ENCODE data around the gene CERS6. TPM values are rescaled to one million over a fixed set of nuclear protein-coding genes. Genes with fewer than 3 reads are reported as not detected.
"Not testable (repeated sequence)": the region's sequence is repeated elsewhere in the genome, so short reads cannot be mapped to it uniquely, and the experiment has no call there.

Gene CERS6
- total and polyA plus RNA-seq, 3 donors from 2014 or later = 24.7 to 71.0 (median 59.4) TPM

- no peaks in the 10 kb centered on the region for H3K27me3 ChIP-seq
- no peak for TF ChIP-seq POLR2A (IDR thresholded peaks at IDR 0.05)
- TF ChIP-seq CTCF (IDR thresholded peaks at IDR 0.05) = no peak
Observed at GRCh38 chr2:168757223-168757622, 301.2 kb downstream of the CERS6 start.

GRCh38 chr2:168758970-168759820, 303.1 kb downstream of the CERS6 start:
- no peaks in the 10 kb centered on the region for H3K36me3 ChIP-seq (ENCODE audit: low read depth, missing control alignments)
- intact Hi-C loops (cut with DNase I; ENCODE audit: low total_unique reads) = no loop called here
- no peak overlapping the region for H3K4me3 ChIP-seq
- TF ChIP-seq CTCF (IDR thresholded peaks at IDR 0.05) (peak; percentile 43 to 70 (median 62)), POLR2A (IDR thresholded peaks at IDR 0.05) (no peak)
- peak; percentile 38 for DNase-seq
- H3K4me1 ChIP-seq = no peaks in the 10 kb centered on the region
- H3K27me3 ChIP-seq = no peaks in the 10 kb centered on the region
- WGBS, 2 donors = 31 to 32% methylated on average over 3 of the region's 3 CpGs
- no peak overlapping the region for H3K27ac ChIP-seq
- H3K9me3 ChIP-seq = no peaks in the 10 kb centered on the region

More at GRCh38 chr2:168757223-168757622, 301.2 kb downstream of the CERS6 start:
- Histone ChIP-seq H3K9me3 (no peaks in the 10 kb centered on the region), H3K36me3 (ENCODE audit: low read depth, missing control alignments) (no peaks in the 10 kb centered on the region), H3K27ac (no peak overlapping the region), H3K4me3 (no peak overlapping the region), H3K4me1 (no peaks in the 10 kb centered on the region)
- intact Hi-C loops (cut with DNase I; ENCODE audit: low total_unique reads) = no loop called here
- DNase-seq = no peak
- 53 to 76% methylated on average over 3 of the region's 3 CpGs for WGBS, 2 donors

GRCh38 chr2:168765401-168765800, 309.3 kb downstream of the CERS6 start:
- no peak overlapping the region for H3K4me3 ChIP-seq
- no peaks in the 10 kb centered on the region for H3K9me3 ChIP-seq
- no peaks in the 10 kb centered on the region for H3K27me3 ChIP-seq
- 85% methylated on average over 1 of the region's 1 CpG for WGBS, 2 donors
- DNase-seq = no peak
- TF ChIP-seq POLR2A (IDR thresholded peaks at IDR 0.05) (no peak), CTCF (IDR thresholded peaks at IDR 0.05) (no peak)
- no peak overlapping the region for H3K27ac ChIP-seq
- H3K36me3 ChIP-seq (ENCODE audit: low read depth, missing control alignments) = no peaks in the 10 kb centered on the region
- intact Hi-C loops (cut with DNase I; ENCODE audit: low total_unique reads) = no loop called here
- no peaks in the 10 kb centered on the region for H3K4me1 ChIP-seq

DNA sequence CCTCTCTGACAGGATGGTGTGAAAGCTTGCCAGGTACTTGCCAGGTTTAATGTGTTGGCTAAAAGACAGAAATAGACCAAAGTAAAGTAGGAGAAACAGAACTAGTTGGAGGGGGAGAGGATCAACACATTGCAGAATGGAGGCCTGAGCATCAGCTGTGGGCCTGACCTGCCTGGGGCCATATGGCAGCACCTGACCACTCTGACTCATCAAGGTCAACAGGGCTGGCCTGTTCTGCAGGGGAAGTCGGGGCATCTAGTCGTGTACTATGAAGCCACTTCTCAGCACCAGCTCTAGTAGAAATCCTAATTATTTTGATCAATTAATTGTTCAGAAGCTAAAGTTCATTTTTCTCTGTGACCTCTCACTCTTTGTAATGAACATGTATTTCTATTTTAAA, 310.5 kb downstream of the CERS6 start:
- Histone ChIP-seq H3K27ac (no peak overlapping the region), H3K9me3 (no peaks in the 10 kb centered on the region), H3K4me1 (no peaks in the 10 kb centered on the region), H3K27me3 (no peaks in the 10 kb centered on the region), H3K4me3 (no peak overlapping the region), H3K36me3 (ENCODE audit: low read depth, missing control alignments) (no peaks in the 10 kb centered on the region)
- intact Hi-C loops (cut with DNase I; ENCODE audit: low total_unique reads) = no loop called here
- 70 to 76% methylated on average over 2 of the region's 2 CpGs for WGBS, 2 donors
- TF ChIP-seq POLR2A (IDR thresholded peaks at IDR 0.05) = no peak
- TF ChIP-seq CTCF (IDR thresholded peaks at IDR 0.05) = no peak
- DNase-seq = no peak

GRCh38 chr2:168767258-168767657, 311.2 kb downstream of the CERS6 start:
- WGBS, 2 donors = 57 to 58% methylated on average over 1 of the region's 1 CpG

GRCh38 chr2:168768357-168768756, 312.3 kb downstream of the CERS6 start:
- 95 to 97% methylated on average over 6 of the region's 6 CpGs for WGBS, 2 donors

More at GRCh38 chr2:168767258-168767657, 311.2 kb downstream of the CERS6 start:
- Histone ChIP-seq H3K4me3 (no peak overlapping the region), H3K9me3 (no peaks in the 10 kb centered on the region), H3K27me3 (no peaks in the 10 kb centered on the region), H3K36me3 (ENCODE audit: low read depth, missing control alignments) (no peaks in the 10 kb centered on the region), H3K4me1 (no peaks in the 10 kb centered on the region), H3K27ac (no peak overlapping the region)
- TF ChIP-seq CTCF (IDR thresholded peaks at IDR 0.05) (no peak), POLR2A (IDR thresholded peaks at IDR 0.05) (no peak)
- DNase-seq = no peak
- intact Hi-C loops (cut with DNase I; ENCODE audit: low total_unique reads) = no loop called here

More at GRCh38 chr2:168768357-168768756, 312.3 kb downstream of the CERS6 start:
- intact Hi-C loops (cut with DNase I; ENCODE audit: low total_unique reads); H3K36me3 ChIP-seq (ENCODE audit: low read depth, missing control alignments); H3K27ac ChIP-seq; H3K9me3 ChIP-seq; DNase-seq; H3K27me3 ChIP-seq; H3K4me3 ChIP-seq; H3K4me1 ChIP-seq: not testable (repeated sequence)

Measured in testis (tissue), 3 donors.